Heart left ventricle (tissue), 16 donors: ENCODE data around the gene TMEM169. TPM values are rescaled to one million over a fixed set of nuclear protein-coding genes. Genes with fewer than 3 reads are reported as not detected.

Source experiments
- ATAC-seq, 4 donors: fragments of 200-7000 bp; cut with Tn5 transposase; one replicate each; pipeline ENCODE4 v1.9.1; 2020 to 2022; ENCODE audit warnings: moderate library complexity in 4 of 4, mild to moderate bottlenecking in 3 of 4, moderate number of reproducible peaks in 1 of 4
- DNase-seq, 5 donors: peaks; one replicate each; pipeline ENCODE4 v3.0.0-alpha.2; 2020
- H3K27ac ChIP-seq, 12 donors: fragments of 200-600 bp; sonication (generic) in 4 of 12; one replicate each; pipeline versions ENCODE4 v1.5.0 to v1.8.0; 2016 to 2022; ENCODE audit warnings: mild to moderate bottlenecking in 2 of 12
- H3K27me3 ChIP-seq, 9 donors: fragments of 200-600 bp; sonication (generic) in 2 of 9; one replicate each; pipeline versions ENCODE4 v1.5.1 to v1.8.0; 2016 to 2022; ENCODE audit warnings: mild to moderate bottlenecking in 3 of 9
- H3K36me3 ChIP-seq, 9 donors: fragments of 200-600 bp; sonication (generic) in 2 of 9; one replicate each; pipeline versions ENCODE4 v1.5.0 to v1.8.0; 2018 to 2022; ENCODE audit warnings: mild to moderate bottlenecking in 2 of 9
- H3K4me1 ChIP-seq, 12 donors: fragments of 200-600 bp; sonication (generic) in 4 of 12; one replicate each; pipeline versions ENCODE4 v1.5.0 to v1.8.0; 2016 to 2022; ENCODE audit warnings: mild to moderate bottlenecking in 3 of 12
- H3K4me3 ChIP-seq, 12 donors: fragments of 200-600 bp; sonication (generic) in 4 of 12; one replicate each; pipeline versions ENCODE4 v1.5.0 to v1.8.0; 2017 to 2022; ENCODE audit warnings: mild to moderate bottlenecking in 9 of 12, moderate library complexity in 4 of 12
- H3K9me3 ChIP-seq, 12 donors: fragments of 200-600 bp; sonication (generic) in 4 of 12; one replicate each; pipeline versions ENCODE4 v1.5.0 to v1.8.0; 2016 to 2022; ENCODE audit warnings: mild to moderate bottlenecking in 1 of 12
- CTCF ChIP-seq, 12 donors: fragments of 200-600 bp; sonication (generic) in 4 of 12; IDR thresholded peaks; one replicate each; pipeline versions ENCODE4 v1.5.0 to v1.8.0; 2018 to 2022; ENCODE audit warnings: antibody characterized with exemption in 12 of 12, mild to moderate bottlenecking in 5 of 12
- POLR2A ChIP-seq, 2 donors: fragments of 450-650 bp; IDR thresholded peaks; one replicate each; pipeline ENCODE4 v1.6.1; 2017; ENCODE audit warnings: antibody characterized with exemption in 2 of 2, mild to moderate bottlenecking in 2 of 2, moderate library complexity in 2 of 2
- WGBS, 4 donors: extraction: QIAGEN DNeasy Blood & Tissue Kit in 2 of 4; methylation state at CpG; one replicate each; pipeline versions ENCODE4 v1.1.5 to v1.1.7; 2013 to 2018; 5-methylcytosine and 5-hydroxymethylcytosine counted together
- intact Hi-C, 10 donors: fragments of 100-400 bp; cut with DNase I; formaldehyde crosslinking; loops; one replicate each; pipeline versions ENCODE4 v1.11.1 to v1.14.2; 2022
- polyA plus RNA-seq, 2 donors: library from polyadenylated mRNA; stranded (reverse); fragments of 200-250 nt; gene quantifications; one replicate each; pipeline ENCODE4 v1.2.3, GENCODE V29; 2013
- total RNA-seq, 9 donors: library from RNA; depleted of rRNA in 2 of 9; stranded (reverse); fragments of >200 nt in 2 of 9; fragmentation: NEBNext Ultra II Directional in 3 of 9; extraction: Animal tissue kit (Norgen Biotek cat#: 25700) in 3 of 9; gene quantifications; one replicate each; pipeline versions ENCODE4 v1.1.0 to v1.2.4, GENCODE V29; 2016 to 2023
- donor health status: ischemic (EF 13 %, LVEDD 7.1; RV severe dilation, severe dysfunction).
- donor health status: healthy with polysubstance abuse.
- donor health status: DM: no; HTN: yes; CAD: no.
- donor health status: DM: no; HTN: no; CAD: no.
- donor health status: ischemic (EF 25% LVEDD 6.9; RV normal size, moderate dysfunction).
- donor health status: ischemic (EF 25% LVEDD 5.7; RV mildly dilated, moderate dysfunction).
- donor health status: healthy.
- donor health status: DM: yes; HTN: yes; CAD: no.
- donor health status: ischemic (EF 35%, LVEDD 5.7; RV mildly dilated, moderate dysfunction).
- donor health status: nonischemic (EF 11% LVEDD 7.7; RV severe dilation, severe dysfunction).
- donor health status: DM: yes; HTN: yes; CAD: no.
- donor health status: PGD.
- donor health status: ischemic (EF 29% LVEDD 5.4; RV normal size, mild dysfunction).
- donor health status: nonischemic (EF 23%, LVEDD 6.1; RV moderate dilation, normal function).

The TMEM169 gene
- total and polyA plus RNA-seq, 11 donors = 0.15 to 1.5 (median 0.32) TPM

- no peaks in the 10 kb centered on the region for H3K9me3 ChIP-seq
- H3K27me3 ChIP-seq = no peaks in the 10 kb centered on the region
- intact Hi-C loops = no loop called here
- ATAC-seq = peak in 1 of 4 donors; percentile 27
- WGBS, 4 donors = 90 to 94% (median 93%) methylated on average over 5 of the region's 5 CpGs
- no peaks in the 10 kb centered on the region for H3K4me1 ChIP-seq
- no peak for DNase-seq
- H3K27ac ChIP-seq = no peak overlapping the region
- no peak for TF ChIP-seq POLR2A (IDR thresholded peaks at IDR 0.05)
- no peak for TF ChIP-seq CTCF (IDR thresholded peaks at IDR 0.05)
- H3K4me3 ChIP-seq = no peak overlapping the region
- peaks cover 4 to 100% (median 93%) of the 10 kb centered on the region in 9 donors for H3K36me3 ChIP-seq
Observed at GRCh38 chr2:216147172-216148131, 65.7 kb downstream of the TMEM169 start.

GRCh38 chr2:216148983-216149382 is 67.3 kb downstream of the TMEM169 start:
- ATAC-seq (no peak), DNase-seq (no peak)
- no peak overlapping the region for H3K27ac ChIP-seq
- H3K4me1 ChIP-seq = no peaks in the 10 kb centered on the region
- intact Hi-C loops = no loop called here
- TF ChIP-seq POLR2A (IDR thresholded peaks at IDR 0.05) (no peak), CTCF (IDR thresholded peaks at IDR 0.05) (no peak)
- 95 to 99% (median 98%) methylated on average over 4 of the region's 4 CpGs for WGBS, 4 donors
- H3K4me3 ChIP-seq = no peak overlapping the region
- no peaks in the 10 kb centered on the region for H3K27me3 ChIP-seq
- peaks cover 4 to 100% (median 93%) of the 10 kb centered on the region in 9 donors for H3K36me3 ChIP-seq
- no peaks in the 10 kb centered on the region for H3K9me3 ChIP-seq

- ATAC-seq = no peak
Observed at GRCh38 chr2:216149741-216150140, 68.0 kb downstream of the TMEM169 start.

More at GRCh38 chr2:216149741-216150140, 68.0 kb downstream of the TMEM169 start:
- Histone ChIP-seq H3K36me3 (peaks cover 4 to 100% (median 93%) of the 10 kb centered on the region in 9 donors), H3K4me1 (no peaks in the 10 kb centered on the region), H3K27me3 (no peaks in the 10 kb centered on the region), H3K9me3 (no peaks in the 10 kb centered on the region), H3K27ac (no peak overlapping the region), H3K4me3 (no peak overlapping the region)
- TF ChIP-seq POLR2A (IDR thresholded peaks at IDR 0.05) (no peak), CTCF (IDR thresholded peaks at IDR 0.05) (no peak)
- 79 to 90% (median 84%) methylated on average over 5 of the region's 5 CpGs for whole genome bisulfite sequencing, 4 donors
- no peak for DNase-seq
- intact Hi-C loops = no loop called here
